H9 (cell line): Measurements from ENCODE around the gene ZNHIT6. TPM values are rescaled to one million over a fixed set of nuclear protein-coding genes. Genes with fewer than 3 reads are reported as not detected.
"Not testable (repeated sequence)": the region's sequence is repeated elsewhere in the genome, so short reads cannot be mapped to it uniquely, and the experiment has no call there.

Experiments
- DNase-seq: peaks from one replicate; pipeline ENCODE4 v3.0.0-alpha.2; 2017
- H2AFZ ChIP-seq: one replicate; pipeline ENCODE4 v1.6.1; 2013; ENCODE audit warnings: mild to moderate bottlenecking, low read length, control low read depth, moderate library complexity
- H2AK5ac ChIP-seq: 2 replicates; pipeline ENCODE4 v1.6.1; 2013; ENCODE audit warnings: low read length, control low read depth, mixed read lengths; ENCODE audit not compliant: insufficient read length
- H2BK120ac ChIP-seq: one replicate; pipeline ENCODE4 v1.6.1; 2013; ENCODE audit warnings: low read depth, mild to moderate bottlenecking, low read length, control low read depth, inconsistent platforms; ENCODE audit not compliant: poor library complexity, severe bottlenecking
- H2BK12ac ChIP-seq: 2 replicates; pipeline ENCODE4 v1.6.1; 2013; ENCODE audit warnings: low read length, control low read depth, mixed read lengths, low read depth; ENCODE audit not compliant: insufficient read length
- H2BK15ac ChIP-seq: 2 replicates; pipeline ENCODE4 v1.6.1; 2013; ENCODE audit warnings: low read depth, low read length, control low read depth
- H2BK20ac ChIP-seq: one replicate; pipeline ENCODE4 v1.6.1; 2013; ENCODE audit warnings: low read depth, mild to moderate bottlenecking, low read length, control low read depth, inconsistent platforms; ENCODE audit not compliant: poor library complexity, severe bottlenecking
- H2BK5ac ChIP-seq: 2 replicates; pipeline ENCODE4 v1.6.1; 2013; ENCODE audit warnings: low read length, control low read depth, mixed read lengths; ENCODE audit not compliant: insufficient read length
- H3K14ac ChIP-seq: 2 replicates; pipeline ENCODE4 v1.6.1; 2013; ENCODE audit warnings: low read length, control low read depth; ENCODE audit not compliant: insufficient read depth
- H3K18ac ChIP-seq: 2 replicates; pipeline ENCODE4 v1.6.1; 2013; ENCODE audit warnings: low read depth, mild to moderate bottlenecking, mixed read lengths, low read length, control low read depth; ENCODE audit not compliant: insufficient read length
- H3K23ac ChIP-seq: 2 replicates; pipeline ENCODE4 v1.6.1; 2013; ENCODE audit warnings: low read length, control low read depth, mixed read lengths, low read depth; ENCODE audit not compliant: insufficient read length
- H3K23me2 ChIP-seq: 2 replicates; pipeline ENCODE4 v1.6.1; 2013; ENCODE audit warnings: low read depth, mild to moderate bottlenecking, mixed read lengths, low read length, control low read depth; ENCODE audit not compliant: insufficient read length, poor library complexity, severe bottlenecking
- H3K27ac ChIP-seq: 2 replicates; pipeline ENCODE4 v1.5.1; 2013; ENCODE audit warnings: low read length, control low read depth, mixed read lengths, low read depth; ENCODE audit not compliant: insufficient read length
- H3K27me3 ChIP-seq: 2 replicates; pipeline ENCODE4 v1.6.1; 2013; ENCODE audit warnings: low read length, control low read depth, inconsistent platforms; ENCODE audit not compliant: insufficient read depth
- H3K4ac ChIP-seq: 2 replicates; pipeline ENCODE4 v1.6.1; 2013; ENCODE audit warnings: low read depth, mild to moderate bottlenecking, control low read depth, inconsistent platforms, low read length, moderate library complexity
- H3K4me1 ChIP-seq: 2 replicates; pipeline ENCODE4 v1.6.1; 2013; ENCODE audit warnings: low read length, control low read depth, inconsistent platforms; ENCODE audit not compliant: insufficient read depth
- H3K4me2 ChIP-seq: 2 replicates; pipeline ENCODE4 v1.6.1; 2013; ENCODE audit warnings: low read length, control low read depth, mixed read lengths; ENCODE audit not compliant: insufficient read length, insufficient read depth
- H3K56ac ChIP-seq: 2 replicates; pipeline ENCODE4 v1.6.1; 2013; ENCODE audit warnings: low read depth, mild to moderate bottlenecking, mixed read lengths, low read length, control low read depth; ENCODE audit not compliant: insufficient read length
- H3K79me1 ChIP-seq: 2 replicates; pipeline ENCODE4 v1.6.1; 2013; ENCODE audit warnings: low read depth, mild to moderate bottlenecking, moderate library complexity, low read length, control low read depth, inconsistent platforms; ENCODE audit not compliant: insufficient read depth, poor library complexity, severe bottlenecking
- H3K79me2 ChIP-seq: 2 replicates; pipeline ENCODE4 v1.6.1; 2013; ENCODE audit warnings: low read length, control low read depth, inconsistent platforms; ENCODE audit not compliant: insufficient read depth
- H3K9ac ChIP-seq: 2 replicates; pipeline ENCODE4 v1.6.1; 2013; ENCODE audit warnings: low read length, control low read depth, mixed read lengths; ENCODE audit not compliant: insufficient read length; ENCODE audit errors: extremely low read depth
- H3K9me3 ChIP-seq: one replicate; pipeline ENCODE4 v1.6.1; 2013; ENCODE audit warnings: low read depth, low read length, inconsistent platforms; ENCODE audit not compliant: control insufficient read depth
- H3T11ph ChIP-seq: one replicate; pipeline ENCODE4 v1.6.1; 2013; ENCODE audit warnings: mild to moderate bottlenecking, low read length, control low read depth, inconsistent platforms
- H4K20me1 ChIP-seq: one replicate; pipeline ENCODE4 v1.6.1; 2013; ENCODE audit not compliant: control insufficient read depth, insufficient read length, insufficient read depth
- H4K5ac ChIP-seq: 2 replicates; pipeline ENCODE4 v1.6.1; 2013; ENCODE audit warnings: low read depth, mild to moderate bottlenecking, mixed read lengths, low read length, control low read depth; ENCODE audit not compliant: insufficient read length
- H4K8ac ChIP-seq: replicated peaks from 2 replicates; pipeline ENCODE4 v1.6.1; 2013; ENCODE audit warnings: low read length, control low read depth, mixed read lengths, low read depth; ENCODE audit not compliant: insufficient read length
- H4K91ac ChIP-seq: 2 replicates; pipeline ENCODE4 v1.6.1; 2013; ENCODE audit warnings: low read depth, mild to moderate bottlenecking, moderate library complexity, mixed read lengths, low read length, control low read depth; ENCODE audit not compliant: insufficient read length
- H3K27ac Mint-ChIP-seq, 3 experiments: 2 replicates in 2 of 3; 3 replicates in 1 of 3; pipeline ENCODE4 v1.8.0; 2020 to 2021; ENCODE audit warnings: mixed read lengths in 3 of 3, mild to moderate bottlenecking in 1 of 3, moderate library complexity in 1 of 3
- H3K27me3 Mint-ChIP-seq: 2 replicates; pipeline ENCODE4 v1.8.0; 2021; ENCODE audit warnings: low read depth, mild to moderate bottlenecking, moderate library complexity, mixed read lengths
- H3K36me3 Mint-ChIP-seq, 3 experiments: 2 replicates in 2 of 3; 3 replicates in 1 of 3; pipeline ENCODE4 v1.8.0; 2020 to 2021; ENCODE audit warnings: low read depth in 3 of 3, mixed read lengths in 3 of 3; ENCODE audit not compliant: insufficient read depth in 1 of 3
- H3K4me1 Mint-ChIP-seq, 2 experiments: 2 replicates each; pipeline ENCODE4 v1.8.0; 2020; ENCODE audit warnings: mixed read lengths in 2 of 2
- H3K4me3 Mint-ChIP-seq, 2 experiments: 2 replicates in 1 of 2; 3 replicates in 1 of 2; pipeline ENCODE4 v1.8.0; 2020 to 2021; ENCODE audit warnings: mild to moderate bottlenecking in 2 of 2, mixed read lengths in 2 of 2, moderate library complexity in 1 of 2
- H3K9me3 Mint-ChIP-seq, 2 experiments: 2 replicates in 1 of 2; 3 replicates in 1 of 2; pipeline ENCODE4 v1.8.0; 2020; ENCODE audit warnings: mild to moderate bottlenecking in 2 of 2, mixed read lengths in 2 of 2, moderate library complexity in 1 of 2
- CTCF ChIP-seq: fragments of 200-600 bp; sonication (generic); conservative IDR thresholded peaks from 3 replicates; pipeline ENCODE4 v1.8.0; 2021; ENCODE audit warnings: antibody characterized with exemption, mild to moderate bottlenecking
- WGBS: extraction: QIAGEN DNeasy Blood & Tissue Kit; methylation state at CpG from one replicate; pipeline ENCODE4 v1.1.7; 2013; ENCODE audit warnings: missing lambda C conversion rate, low lambda C conversion rate, mixed read lengths; ENCODE audit not compliant: insufficient read length; ENCODE audit errors: extremely low coverage; 5-methylcytosine and 5-hydroxymethylcytosine counted together
- total RNA-seq: library from RNA; stranded (reverse); gene quantifications from 2 replicates; pipeline ENCODE4 v1.2.1, GENCODE V29; 2021

ZNHIT6 gene
- total RNA-seq, 1 experiment from 2014 or later, result 21.5 TPM

- Histone ChIP-seq H2AK5ac (no peak overlapping the region), H2BK5ac (no peak overlapping the region), H3K4me2 (no peak overlapping the region), H4K91ac (no peak overlapping the region), H3K9me3 (no peaks in the 10 kb centered on the region), H3K23ac (no peak overlapping the region), H3K4ac (no peak overlapping the region), H2BK15ac (no peak overlapping the region), H4K5ac (no peak overlapping the region), H3K56ac (no peak overlapping the region), H3K27me3 (no peaks in the 10 kb centered on the region), H3K4me1 (no peaks in the 10 kb centered on the region), H3K79me2 (no peaks in the 10 kb centered on the region), H2BK12ac (no peak overlapping the region), H3K27ac (no peak overlapping the region), H2BK120ac (no peak overlapping the region), H3K9ac (no peak overlapping the region), H2BK20ac (no peak overlapping the region), H3K79me1 (no peaks in the 10 kb centered on the region), H3T11ph (no peak overlapping the region), H3K18ac (no peak overlapping the region), H3K14ac (no peak overlapping the region), H2AFZ (no peak overlapping the region), H4K8ac (no peak overlapping the region), H4K20me1 (no peaks in the 10 kb centered on the region), H3K23me2 (no peaks in the 10 kb centered on the region)
- TF ChIP-seq CTCF, result no peak
- Mint-ChIP-seq H3K27me3 (no peaks in the 10 kb centered on the region; the same call in 1 of the 2 replicates), H3K9me3 (peaks cover 14 to 18% of the 10 kb centered on the region in 2 experiments), H3K27ac (no peak overlapping the region), H3K4me1 (peaks cover 8 to 10% of the 10 kb centered on the region in 2 experiments), H3K36me3 (peaks cover 31 to 51% (median 49%) of the 10 kb centered on the region in 3 experiments), H3K4me3 (no peak overlapping the region)
- no peak for DNase-seq
Measured at GRCh38 chr1:85649591-85649990, 58.6 kb downstream of the ZNHIT6 start.

DNA sequence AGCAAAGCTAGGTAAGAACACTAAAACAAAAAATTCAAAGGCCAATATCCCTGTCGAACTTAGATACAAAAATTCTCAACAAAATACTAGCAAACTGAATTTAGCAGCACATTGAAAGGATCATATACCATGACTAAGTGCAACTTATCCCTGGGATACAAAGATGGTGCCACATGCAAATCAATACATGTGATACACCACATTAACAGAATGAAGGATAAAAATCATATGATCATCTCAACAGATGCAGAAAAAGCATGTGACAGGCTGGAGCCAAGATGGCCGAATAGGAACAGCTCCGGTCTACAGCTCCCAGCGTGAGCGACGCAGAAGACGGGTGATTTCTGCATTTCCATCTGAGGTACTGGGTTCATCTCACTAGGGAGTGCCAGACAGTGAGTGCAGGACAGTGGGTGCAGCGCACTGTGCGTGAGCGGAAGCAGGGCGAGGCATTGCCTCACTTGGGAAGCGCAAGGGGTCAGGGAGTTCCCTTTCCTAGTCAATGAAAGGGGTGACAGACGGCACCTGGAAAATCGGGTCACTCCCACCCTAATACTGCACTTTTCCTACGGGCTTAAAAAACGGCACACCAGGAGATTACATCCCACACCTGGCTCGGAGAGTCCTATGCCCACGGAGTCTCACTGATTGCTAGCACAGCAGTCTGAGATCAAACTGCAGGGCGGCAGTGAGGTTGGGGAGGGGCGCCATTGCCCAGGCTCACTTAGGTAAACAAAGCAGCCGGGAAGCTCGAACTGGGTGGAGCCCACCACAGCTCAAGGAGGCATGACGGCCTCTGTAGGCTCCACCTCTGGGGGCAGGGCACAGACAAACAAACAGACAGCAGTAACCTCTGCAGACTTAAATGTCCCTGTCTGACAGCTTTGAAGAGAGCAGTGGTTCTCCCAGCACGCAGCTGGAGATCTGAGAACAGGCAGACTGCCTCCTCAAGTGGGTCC lies 66.4 kb downstream of the ZNHIT6 start:
- not testable (repeated sequence) for H3K27ac ChIP-seq, H4K91ac ChIP-seq, H3K27me3 Mint-ChIP-seq, H3K4me2 ChIP-seq, H3K27me3 ChIP-seq, H3K14ac ChIP-seq, H2BK15ac ChIP-seq, H3K4me1 Mint-ChIP-seq, H3K79me2 ChIP-seq, H2BK120ac ChIP-seq, H3K56ac ChIP-seq, H3K9me3 ChIP-seq, H4K20me1 ChIP-seq, H3K4ac ChIP-seq, H3K4me1 ChIP-seq, H2BK20ac ChIP-seq, H4K5ac ChIP-seq, H2AFZ ChIP-seq, H3K9ac ChIP-seq, H2BK12ac ChIP-seq, H3T11ph ChIP-seq, H3K79me1 ChIP-seq, H3K18ac ChIP-seq, H3K23me2 ChIP-seq, H3K23ac ChIP-seq, H4K8ac ChIP-seq, H2BK5ac ChIP-seq, H2AK5ac ChIP-seq
- WGBS, result no CpG with 5 or more reads among the region's 24 CpGs
- Mint-ChIP-seq H3K27ac (peak overlapping the region; percentile 24 to 97 (median 90)), H3K36me3 (peaks cover 34 to 49% (median 35%) of the 10 kb centered on the region in 3 experiments), H3K4me3 (peak overlapping the region; percentile 54 to 69; a peak in 4 of 5 replicates), H3K9me3 (peaks cover 23 to 25% of the 10 kb centered on the region in 2 experiments)
- DNase-seq, result peak; percentile 69
